Gastrocnemius medialis (tissue), 4 donors: ENCODE results near the gene IL36B. TPM values are rescaled to one million over a fixed set of nuclear protein-coding genes. Genes with fewer than 3 reads are reported as not detected.

Experiments
- ATAC-seq, 2 donors: fragments of 150-250 bp; one replicate each; pipeline ENCODE4 v1.9.1; 2016
- DNase-seq, 2 donors: peaks; one replicate each; pipeline ENCODE4 v3.0.0-alpha.2; 2019
- H3K27ac ChIP-seq, 4 donors: fragments of 200-600 bp; sonication (generic); 1 replicate in 1 of 4; 2 replicates in 3 of 4; pipeline ENCODE4 v1.5.1; 2016 to 2018; ENCODE audit warnings: mild to moderate bottlenecking in 2 of 4, moderate library complexity in 1 of 4
- H3K27me3 ChIP-seq, 3 donors: fragments of 200-600 bp; sonication (generic) in 2 of 3; 1 replicate in 1 of 3; 2 replicates in 2 of 3; pipeline versions ENCODE4 v1.5.1 to v1.6.0; 2016 to 2019; ENCODE audit warnings: mild to moderate bottlenecking in 1 of 3, moderate library complexity in 1 of 3
- H3K36me3 ChIP-seq, 2 donors: fragments of 200-600 bp; sonication (generic) in 1 of 2; one replicate each; pipeline ENCODE4 v1.5.1; 2017 to 2018
- H3K4me1 ChIP-seq, 2 donors: fragments of 200-600 bp; sonication (generic) in 1 of 2; one replicate each; pipeline ENCODE4 v1.5.1; 2016 to 2017; ENCODE audit warnings: mild to moderate bottlenecking in 2 of 2
- H3K4me3 ChIP-seq, 4 donors: fragments of 200-600 bp; sonication (generic) in 3 of 4; 1 replicate in 1 of 4; 2 replicates in 3 of 4; pipeline ENCODE4 v1.5.1; 2016 to 2019; ENCODE audit warnings: mild to moderate bottlenecking in 2 of 4
- H3K9me3 ChIP-seq, 3 donors: fragments of 200-600 bp; sonication (generic) in 2 of 3; 1 replicate in 1 of 3; 2 replicates in 2 of 3; pipeline ENCODE4 v1.5.1; 2016 to 2019
- POLR2A ChIP-seq, 2 donors: fragments of 450-650 bp; IDR thresholded peaks; one replicate each; pipeline ENCODE4 v1.6.1; 2017; ENCODE audit warnings: antibody characterized with exemption in 2 of 2, mild to moderate bottlenecking in 2 of 2, moderate library complexity in 2 of 2
- in situ Hi-C, 4 donors: fragments of 200-750 bp; cut with MboI; loops; one replicate each; pipeline versions ENCODE4 v1.15.0 to v1.8.0; 2017; ENCODE audit warnings: low sequenced_read_pairs in 4 of 4
- intact Hi-C: fragments of 100-400 bp; cut with DNase I; formaldehyde crosslinking; loops from one replicate; pipeline ENCODE4 v1.15.1; 2023; ENCODE audit warnings: low total_unique reads
- total RNA-seq, 4 donors: library from RNA; depleted of rRNA; stranded (reverse); fragments of >200 nt; gene quantifications; one replicate each; pipeline versions ENCODE4 v1.1.0 to v1.2.3, GENCODE V29; 2016
- TF ChIP-seq, protein P1 (sequence below), 5 experiments: fragments of 450-650 bp in 3 of 5; fragments of 200-600 bp in 2 of 5; sonication (generic) in 2 of 5; IDR thresholded peaks in 4 of 5; conservative IDR thresholded peaks in 1 of 5; 1 replicate in 4 of 5; 2 replicates in 1 of 5; pipeline ENCODE4 v1.5.1; 2016 to 2019; ENCODE audit warnings: antibody characterized with exemption in 5 of 5, mild to moderate bottlenecking in 3 of 5, moderate library complexity in 3 of 5

Gene IL36B
- total RNA-seq, 4 donors from 2014 or later: not detected

DNA sequence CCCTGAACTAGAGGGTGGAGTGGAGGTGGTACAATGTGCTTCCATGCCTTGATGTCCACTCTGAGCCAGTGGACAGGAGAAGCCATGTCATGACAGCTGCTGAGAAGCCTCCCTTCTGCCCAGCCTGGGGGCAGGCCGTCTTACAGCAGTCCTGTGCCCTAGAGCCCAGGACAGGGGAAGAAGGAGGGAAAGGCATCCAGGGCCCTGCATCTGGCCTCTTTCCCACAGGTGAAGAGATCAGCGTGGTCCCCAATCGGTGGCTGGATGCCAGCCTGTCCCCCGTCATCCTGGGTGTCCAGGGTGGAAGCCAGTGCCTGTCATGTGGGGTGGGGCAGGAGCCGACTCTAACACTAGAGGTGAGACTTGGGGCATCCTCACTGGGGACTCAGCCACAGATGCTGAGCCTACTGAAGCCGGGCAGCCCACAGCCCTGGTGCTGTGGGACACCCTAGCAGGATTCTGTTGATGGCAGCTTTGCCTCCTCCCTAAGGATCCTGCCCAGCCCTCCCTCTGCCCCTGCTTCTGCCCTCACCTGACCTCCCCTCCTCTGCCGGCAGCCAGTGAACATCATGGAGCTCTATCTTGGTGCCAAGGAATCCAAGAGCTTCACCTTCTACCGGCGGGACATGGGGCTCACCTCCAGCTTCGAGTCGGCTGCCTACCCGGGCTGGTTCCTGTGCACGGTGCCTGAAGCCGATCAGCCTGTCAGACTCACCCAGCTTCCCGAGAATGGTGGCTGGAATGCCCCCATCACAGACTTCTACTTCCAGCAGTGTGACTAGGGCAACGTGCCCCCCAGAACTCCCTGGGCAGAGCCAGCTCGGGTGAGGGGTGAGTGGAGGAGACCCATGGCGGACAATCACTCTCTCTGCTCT lies 9.5 kb upstream of the IL36B start:
- DNase-seq (no peak), ATAC-seq (no peak)
- Histone ChIP-seq H3K4me1 (no peaks in the 10 kb centered on the region), H3K27ac (no peak overlapping the region), H3K27me3 (no peaks in the 10 kb centered on the region), H3K9me3 (no peaks in the 10 kb centered on the region), H3K36me3 (no peaks in the 10 kb centered on the region), H3K4me3 (no peak overlapping the region)
- in situ Hi-C loops (no loop called here), intact Hi-C loops (no loop called here)
- TF ChIP-seq POLR2A (IDR thresholded peaks at IDR 0.05): no peak

- intact Hi-C loops (no loop called here), in situ Hi-C loops (no loop called here)
- Histone ChIP-seq H3K9me3 (no peaks in the 10 kb centered on the region), H3K36me3 (no peaks in the 10 kb centered on the region), H3K27ac (no peak overlapping the region), H3K27me3 (no peaks in the 10 kb centered on the region), H3K4me3 (no peak overlapping the region), H3K4me1 (no peaks in the 10 kb centered on the region)
- DNase-seq: no peak
- TF ChIP-seq, protein P1, sequence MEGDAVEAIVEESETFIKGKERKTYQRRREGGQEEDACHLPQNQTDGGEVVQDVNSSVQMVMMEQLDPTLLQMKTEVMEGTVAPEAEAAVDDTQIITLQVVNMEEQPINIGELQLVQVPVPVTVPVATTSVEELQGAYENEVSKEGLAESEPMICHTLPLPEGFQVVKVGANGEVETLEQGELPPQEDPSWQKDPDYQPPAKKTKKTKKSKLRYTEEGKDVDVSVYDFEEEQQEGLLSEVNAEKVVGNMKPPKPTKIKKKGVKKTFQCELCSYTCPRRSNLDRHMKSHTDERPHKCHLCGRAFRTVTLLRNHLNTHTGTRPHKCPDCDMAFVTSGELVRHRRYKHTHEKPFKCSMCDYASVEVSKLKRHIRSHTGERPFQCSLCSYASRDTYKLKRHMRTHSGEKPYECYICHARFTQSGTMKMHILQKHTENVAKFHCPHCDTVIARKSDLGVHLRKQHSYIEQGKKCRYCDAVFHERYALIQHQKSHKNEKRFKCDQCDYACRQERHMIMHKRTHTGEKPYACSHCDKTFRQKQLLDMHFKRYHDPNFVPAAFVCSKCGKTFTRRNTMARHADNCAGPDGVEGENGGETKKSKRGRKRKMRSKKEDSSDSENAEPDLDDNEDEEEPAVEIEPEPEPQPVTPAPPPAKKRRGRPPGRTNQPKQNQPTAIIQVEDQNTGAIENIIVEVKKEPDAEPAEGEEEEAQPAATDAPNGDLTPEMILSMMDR (IDR thresholded peaks at IDR 0.05 in 4 of 5, conservative IDR thresholded peaks at IDR 0.05 in 1 of 5): no peak
- TF ChIP-seq POLR2A (IDR thresholded peaks at IDR 0.05): no peak
- no peak for ATAC-seq
These were observed 8.6 kb upstream of the IL36B start for GRCh38 chr2:113061241-113061640.

DNA sequence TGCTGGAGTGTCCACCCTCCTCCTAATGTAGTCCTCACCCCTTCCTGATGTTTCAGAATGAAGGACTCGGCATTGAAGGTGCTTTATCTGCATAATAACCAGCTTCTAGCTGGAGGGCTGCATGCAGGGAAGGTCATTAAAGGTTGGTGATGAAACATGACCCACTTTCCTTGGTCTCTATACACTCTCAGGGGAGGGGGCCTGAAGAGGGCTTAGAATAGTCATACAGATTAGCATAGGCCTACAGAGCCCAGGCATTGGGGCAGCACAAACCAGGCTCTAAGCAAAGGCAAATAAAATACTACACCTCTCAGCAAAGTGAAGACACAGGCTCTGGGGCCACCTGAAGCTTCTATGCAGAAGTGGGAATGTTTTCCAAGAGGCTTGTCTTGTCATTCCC lies 8.1 kb upstream of the IL36B start:
- intact Hi-C loops (no loop called here), in situ Hi-C loops (no loop called here)
- Histone ChIP-seq H3K27me3 (no peaks in the 10 kb centered on the region), H3K9me3 (no peaks in the 10 kb centered on the region), H3K4me3 (no peak overlapping the region), H3K27ac (no peak overlapping the region), H3K36me3 (no peaks in the 10 kb centered on the region), H3K4me1 (no peaks in the 10 kb centered on the region)
- DNase-seq (no peak), ATAC-seq (no peak)
- TF ChIP-seq POLR2A (IDR thresholded peaks at IDR 0.05): no peak
- TF ChIP-seq, protein P1 (IDR thresholded peaks at IDR 0.05 in 4 of 5, conservative IDR thresholded peaks at IDR 0.05 in 1 of 5): no peak

- ATAC-seq (no peak), DNase-seq (no peak)
- TF ChIP-seq, protein P1 (IDR thresholded peaks at IDR 0.05 in 4 of 5, conservative IDR thresholded peaks at IDR 0.05 in 1 of 5): no peak
- TF ChIP-seq POLR2A (IDR thresholded peaks at IDR 0.05): no peak
- Histone ChIP-seq H3K4me1 (no peaks in the 10 kb centered on the region), H3K27me3 (no peaks in the 10 kb centered on the region), H3K4me3 (no peak overlapping the region), H3K9me3 (no peaks in the 10 kb centered on the region), H3K36me3 (no peaks in the 10 kb centered on the region), H3K27ac (no peak overlapping the region)
- intact Hi-C loops (no loop called here), in situ Hi-C loops (no loop called here)
These were observed 7.7 kb upstream of the IL36B start for GRCh38 chr2:113060396-113060795.

GRCh38 chr2:113058998-113059960 lies 6.6 kb upstream of the IL36B start, which contains the start of gene IL36RN:
TSS of gene IL36RN (plus strand) at chr2:113059198. CDS start at chr2:113059439, 241 bp downstream.
- in situ Hi-C loops (no loop called here), intact Hi-C loops (no loop called here)
- no peaks in the 10 kb centered on the region for H3K9me3 ChIP-seq
- no peak within 1 kb of the TSS for H3K4me3 ChIP-seq
- no peak for ATAC-seq
- H3K27ac ChIP-seq: no peak within 1 kb of the TSS
- no peak for DNase-seq
- no peaks in the 10 kb centered on the region for H3K27me3 ChIP-seq
- H3K4me1 ChIP-seq: no peaks in the 10 kb centered on the region
- no peaks in the 10 kb centered on the region for H3K36me3 ChIP-seq
- TF ChIP-seq POLR2A (IDR thresholded peaks at IDR 0.05): no peak
- TF ChIP-seq, protein P1 (IDR thresholded peaks at IDR 0.05 in 4 of 5, conservative IDR thresholded peaks at IDR 0.05 in 1 of 5): no peak
